NCI-H1417 (cell line): ENCODE results near the gene CGNL1.

Experiments used
- DNase-seq, 3 experiments: peaks; one replicate each; lab custom pipeline; 2025; lab: John Stamatoyannopoulos, UW

The CGNL1 gene

GRCh38 chr15:57548351-57548750 is 172.0 kb downstream of the CGNL1 start:
- no peak for DNase-seq

- DNase-seq = no peak
Observed at GRCh38 chr15:57548835-57549234, 172.5 kb downstream of the CGNL1 start.

GRCh38 chr15:57549935-57550334 is 173.6 kb downstream of the CGNL1 start:
- no peak for DNase-seq

GRCh38 chr15:57550640-57551039 is 174.3 kb downstream of the CGNL1 start:
- no peak for DNase-seq

GRCh38 chr15:57551715-57552677 is 175.7 kb downstream of the CGNL1 start:
- no peak for DNase-seq

GRCh38 chr15:57552678-57553334 is 176.5 kb downstream of the CGNL1 start:
- DNase-seq = no peak

GRCh38 chr15:57553526-57553925 is 177.2 kb downstream of the CGNL1 start:
- DNase-seq = no peak

- DNase-seq = peak; percentile 23 to 73 (median 39)
Observed at GRCh38 chr15:57554063-57554811, 177.9 kb downstream of the CGNL1 start.

GRCh38 chr15:57554812-57555179 is 178.5 kb downstream of the CGNL1 start:
- DNase-seq = no peak

- DNase-seq = no peak
Observed at GRCh38 chr15:57555270-57555669, 179.0 kb downstream of the CGNL1 start.

GRCh38 chr15:57556040-57556439 is 179.7 kb downstream of the CGNL1 start:
- no peak for DNase-seq

- DNase-seq = no peak
Observed at GRCh38 chr15:57557267-57557666, 181.0 kb downstream of the CGNL1 start.

- DNase-seq = no peak
Observed at GRCh38 chr15:57557810-57558209, 181.5 kb downstream of the CGNL1 start.

- DNase-seq = peak; percentile 38 to 75 (median 52)
Observed at GRCh38 chr15:57559875-57560274, 183.6 kb downstream of the CGNL1 start.

GRCh38 chr15:57561041-57561711 is 184.9 kb downstream of the CGNL1 start:
- peak; percentile 32 to 87 (median 59) for DNase-seq

GRCh38 chr15:57562196-57562769 is 186.0 kb downstream of the CGNL1 start:
- DNase-seq = no peak

GRCh38 chr15:57563416-57563815 is 187.1 kb downstream of the CGNL1 start:
- DNase-seq = peak in 1 of 3 experiments; percentile 28

- DNase-seq = peak in 1 of 3 experiments; percentile 18
Observed at GRCh38 chr15:57565311-57565710, 189.0 kb downstream of the CGNL1 start.

GRCh38 chr15:57566834-57567233 is 190.5 kb downstream of the CGNL1 start:
- DNase-seq = no peak

- no peak for DNase-seq
Observed at GRCh38 chr15:57567891-57568290, 191.6 kb downstream of the CGNL1 start.

GRCh38 chr15:57568299-57568698 is 192.0 kb downstream of the CGNL1 start:
- DNase-seq = no peak
